CD14-positive monocyte (primary cell): ENCODE measurements around the gene IFT27. TPM values are rescaled to one million over a fixed set of nuclear protein-coding genes. Genes with fewer than 3 reads are reported as not detected.

Experiments
- DNase-seq, 3 donors: peaks; one replicate each; pipeline ENCODE4 v3.0.0-alpha.2; 2011 to 2022
- H2AFZ ChIP-seq: 2 replicates; pipeline ENCODE4 v1.6.0; 2012; ENCODE audit warnings: mild to moderate bottlenecking, low read depth, low read length, inconsistent platforms; ENCODE audit not compliant: insufficient read depth, poor library complexity, severe bottlenecking
- H3K27ac ChIP-seq, 2 donors: 1 replicate in 1 of 2; 2 replicates in 1 of 2; pipeline ENCODE4 v1.5.1; 2012 to 2013; ENCODE audit warnings: low read length in 2 of 2, control low read depth in 1 of 2, inconsistent platforms in 1 of 2, low read depth in 1 of 2, mild to moderate bottlenecking in 1 of 2
- H3K27me3 ChIP-seq, 2 donors: one replicate each; pipeline versions ENCODE4 v1.6.0 to v1.6.1; 2011 to 2013; ENCODE audit warnings: low read length in 2 of 2; ENCODE audit not compliant: control insufficient read depth in 2 of 2, insufficient read depth in 2 of 2
- H3K36me3 ChIP-seq, 2 donors: replicated peaks in 1 of 2; 1 replicate in 1 of 2; 2 replicates in 1 of 2; pipeline versions ENCODE4 v1.5.1 to v1.6.1; 2012 to 2013; ENCODE audit warnings: low read length in 2 of 2, control low read depth in 1 of 2, inconsistent platforms in 1 of 2, mild to moderate bottlenecking in 1 of 2; ENCODE audit not compliant: insufficient read depth in 2 of 2, control insufficient read depth in 1 of 2
- H3K4me1 ChIP-seq, 2 donors: 1 replicate in 1 of 2; 2 replicates in 1 of 2; pipeline versions ENCODE4 v1.5.1 to v1.6.1; 2012 to 2013; ENCODE audit warnings: low read length in 2 of 2, control low read depth in 1 of 2, inconsistent platforms in 1 of 2, mild to moderate bottlenecking in 1 of 2, moderate library complexity in 1 of 2; ENCODE audit not compliant: insufficient read depth in 2 of 2, control insufficient read depth in 1 of 2
- H3K4me2 ChIP-seq: replicated peaks from 2 replicates; pipeline ENCODE3; 2012; ENCODE audit warnings: low read length, moderate library complexity, mild to moderate bottlenecking; ENCODE audit not compliant: poor library complexity, severe bottlenecking; ENCODE audit errors: extremely low read depth
- H3K4me3 ChIP-seq, 3 experiments: fragments of 200-600 bp in 1 of 3; sonication (generic) in 1 of 3; replicated peaks in 1 of 3; 1 replicate in 2 of 3; 2 replicates in 1 of 3; pipeline ENCODE4 v1.5.1; 2011 to 2013; ENCODE audit warnings: low read length in 3 of 3, mild to moderate bottlenecking in 3 of 3, control low read depth in 2 of 3, low read depth in 2 of 3, inconsistent platforms in 1 of 3, moderate library complexity in 1 of 3
- H3K79me2 ChIP-seq: 2 replicates; pipeline ENCODE4 v1.6.0; 2012; ENCODE audit warnings: mild to moderate bottlenecking, control low read depth, inconsistent platforms, low read length, moderate library complexity; ENCODE audit not compliant: insufficient read depth
- H3K9ac ChIP-seq: 2 replicates; pipeline ENCODE4 v1.6.0; 2017; ENCODE audit warnings: low read length, mild to moderate bottlenecking; ENCODE audit not compliant: insufficient read depth, poor library complexity, severe bottlenecking
- H3K9me3 ChIP-seq, 2 donors: replicated peaks in 1 of 2; 1 replicate in 1 of 2; 2 replicates in 1 of 2; pipeline versions ENCODE4 v1.5.1 to v1.6.1; 2012 to 2013; ENCODE audit warnings: low read length in 2 of 2, control low read depth in 1 of 2; ENCODE audit not compliant: control insufficient read depth in 1 of 2, insufficient read depth in 1 of 2
- H4K20me1 ChIP-seq: 2 replicates; pipeline ENCODE4 v1.6.0; 2012; ENCODE audit warnings: mild to moderate bottlenecking, low read length, control low read depth, moderate library complexity; ENCODE audit not compliant: insufficient read depth
- H3K27ac Mint-ChIP-seq, 7 donors: one replicate each; pipeline ENCODE4 v1.8.0; 2020; ENCODE audit warnings: mild to moderate bottlenecking in 7 of 7, mixed read lengths in 7 of 7, moderate library complexity in 6 of 7, inconsistent platforms in 2 of 7
- H3K27me3 Mint-ChIP-seq, 3 donors: one replicate each; pipeline ENCODE4 v1.8.0; 2021 to 2022; ENCODE audit warnings: low read depth in 3 of 3, mild to moderate bottlenecking in 3 of 3, mixed read lengths in 3 of 3, moderate library complexity in 3 of 3, inconsistent platforms in 1 of 3
- H3K36me3 Mint-ChIP-seq, 2 donors: one replicate each; pipeline ENCODE4 v1.8.0; 2020; ENCODE audit warnings: mixed read lengths in 2 of 2, inconsistent platforms in 1 of 2, mild to moderate bottlenecking in 1 of 2
- H3K4me1 Mint-ChIP-seq: one replicate; pipeline ENCODE4 v1.8.0; 2020; ENCODE audit warnings: mild to moderate bottlenecking, mixed read lengths
- H3K4me3 Mint-ChIP-seq, 2 donors: one replicate each; pipeline ENCODE4 v1.8.0; 2020; ENCODE audit warnings: mild to moderate bottlenecking in 2 of 2, mixed read lengths in 2 of 2, moderate library complexity in 1 of 2
- H3K9me3 Mint-ChIP-seq, 7 donors: one replicate each; pipeline ENCODE4 v1.8.0; 2020 to 2022; ENCODE audit warnings: mixed read lengths in 7 of 7, mild to moderate bottlenecking in 6 of 7, moderate library complexity in 6 of 7, inconsistent platforms in 2 of 7
- WGBS: methylation state at CpG from one replicate; pipeline ENCODE4 v1.1.5; 2013; ENCODE audit warnings: missing lambda C conversion rate; ENCODE audit not compliant: insufficient coverage; 5-methylcytosine and 5-hydroxymethylcytosine counted together
- intact Hi-C, 2 donors: fragments of 100-400 bp; cut with micrococcal nuclease; formaldehyde crosslinking; loops; one replicate each; pipeline versions ENCODE4 v1.15.0 to v1.15.1; 2023
- polyA plus RNA-seq, 3 donors: library from polyadenylated mRNA; depleted of rRNA in 1 of 3; unstranded in 2 of 3; stranded (reverse) in 1 of 3; fragments of 300-500 nt in 2 of 3; fragments of >200 nt in 1 of 3; fragmentation: Illumina TruSeq in 2 of 3; gene quantifications; 1 replicate in 2 of 3; 2 replicates in 1 of 3; pipeline ENCODE4 v1.2.3, GENCODE V29; 2012 to 2021
- TF ChIP-seq, protein P1 (sequence below): fragments of 200-600 bp; IDR thresholded peaks from one replicate; pipeline ENCODE4 v1.8.0; 2022; ENCODE audit warnings: antibody characterized with exemption, mild to moderate bottlenecking

The IFT27 gene
- polyA plus RNA-seq, 3 donors: 12.5 to 16.9 (median 14.6) TPM

DNA sequence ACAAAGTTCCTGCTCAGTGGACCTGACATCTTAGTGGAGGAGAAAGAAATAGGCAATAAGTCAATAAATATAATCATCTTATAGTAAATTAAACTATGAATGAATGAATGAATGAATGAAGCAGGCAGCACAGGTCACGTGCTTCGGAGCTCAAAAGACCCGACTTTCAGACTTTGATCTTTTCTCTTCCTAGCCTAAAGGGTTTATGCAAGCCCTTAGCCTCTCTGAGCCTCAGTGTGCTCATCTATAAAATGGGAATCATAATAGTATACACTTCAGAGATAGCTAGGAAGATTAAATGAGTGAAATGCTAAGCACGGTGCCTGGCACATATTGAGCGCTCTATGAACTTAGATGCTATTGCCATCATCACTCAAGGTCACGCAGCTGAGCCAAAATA is 33.4 kb upstream of the IFT27 start:
- DNase-seq: no peak
- Histone ChIP-seq H3K4me2 (no peak overlapping the region), H3K4me1 (peaks cover 9% of the 10 kb centered on the region in 2 donors), H2AFZ (no peak overlapping the region), H3K36me3 (no peaks in the 10 kb centered on the region), H3K4me3 (no peak overlapping the region), H3K27ac (no peak overlapping the region), H3K9me3 (no peaks in the 10 kb centered on the region), H3K9ac (no peak overlapping the region), H3K79me2 (no peaks in the 10 kb centered on the region), H4K20me1 (no peaks in the 10 kb centered on the region), H3K27me3 (peaks cover 5 to 28% of the 10 kb centered on the region in 2 donors)
- Mint-ChIP-seq H3K36me3 (no peaks in the 10 kb centered on the region), H3K4me3 (no peak overlapping the region), H3K27me3 (peaks cover 34 to 47% (median 40%) of the 10 kb centered on the region in 3 donors), H3K9me3 (no peaks in the 10 kb centered on the region), H3K27ac (no peak overlapping the region), H3K4me1 (peaks cover 8% of the 10 kb centered on the region)
- no CpG with 5 or more reads among the region's 6 CpGs for WGBS
- TF ChIP-seq, protein P1, sequence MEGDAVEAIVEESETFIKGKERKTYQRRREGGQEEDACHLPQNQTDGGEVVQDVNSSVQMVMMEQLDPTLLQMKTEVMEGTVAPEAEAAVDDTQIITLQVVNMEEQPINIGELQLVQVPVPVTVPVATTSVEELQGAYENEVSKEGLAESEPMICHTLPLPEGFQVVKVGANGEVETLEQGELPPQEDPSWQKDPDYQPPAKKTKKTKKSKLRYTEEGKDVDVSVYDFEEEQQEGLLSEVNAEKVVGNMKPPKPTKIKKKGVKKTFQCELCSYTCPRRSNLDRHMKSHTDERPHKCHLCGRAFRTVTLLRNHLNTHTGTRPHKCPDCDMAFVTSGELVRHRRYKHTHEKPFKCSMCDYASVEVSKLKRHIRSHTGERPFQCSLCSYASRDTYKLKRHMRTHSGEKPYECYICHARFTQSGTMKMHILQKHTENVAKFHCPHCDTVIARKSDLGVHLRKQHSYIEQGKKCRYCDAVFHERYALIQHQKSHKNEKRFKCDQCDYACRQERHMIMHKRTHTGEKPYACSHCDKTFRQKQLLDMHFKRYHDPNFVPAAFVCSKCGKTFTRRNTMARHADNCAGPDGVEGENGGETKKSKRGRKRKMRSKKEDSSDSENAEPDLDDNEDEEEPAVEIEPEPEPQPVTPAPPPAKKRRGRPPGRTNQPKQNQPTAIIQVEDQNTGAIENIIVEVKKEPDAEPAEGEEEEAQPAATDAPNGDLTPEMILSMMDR: no peak
- intact Hi-C loops: no loop called here

DNA sequence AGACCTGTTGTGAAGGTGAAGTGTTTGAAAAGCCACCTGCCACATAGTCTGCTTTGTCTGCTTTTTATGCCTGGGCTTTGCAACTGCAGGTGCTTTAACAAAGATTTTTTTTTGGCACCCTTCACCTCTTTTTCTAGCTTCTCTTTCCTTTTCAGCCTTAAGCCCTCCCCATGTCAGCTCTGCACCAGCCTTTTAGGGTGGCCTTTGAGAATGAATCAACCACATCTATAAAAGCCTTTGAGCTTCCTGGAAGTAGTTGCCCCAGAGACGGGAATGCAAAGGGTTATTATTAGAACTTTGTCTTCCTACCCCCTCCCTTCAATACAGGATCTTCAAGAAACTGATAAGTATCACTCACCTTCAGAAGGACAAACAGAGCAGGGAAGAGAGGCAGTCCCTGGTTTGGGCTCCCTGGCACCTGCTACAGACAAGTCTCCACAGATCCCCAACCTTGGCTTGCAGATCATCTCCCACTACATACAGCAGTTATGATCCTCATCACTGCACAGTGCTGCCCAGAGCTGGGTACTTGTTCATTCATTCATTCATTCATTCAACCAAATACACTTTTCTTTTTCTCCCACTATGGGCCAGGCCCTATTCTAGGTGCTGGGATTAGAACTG is 32.9 kb upstream of the IFT27 start:
- Histone ChIP-seq H3K9ac (no peak overlapping the region), H3K9me3 (no peaks in the 10 kb centered on the region), H3K36me3 (no peaks in the 10 kb centered on the region), H3K27me3 (peaks cover 3 to 26% of the 10 kb centered on the region in 2 donors), H3K4me2 (no peak overlapping the region), H3K79me2 (no peaks in the 10 kb centered on the region), H3K27ac (no peak overlapping the region), H4K20me1 (no peaks in the 10 kb centered on the region), H3K4me3 (no peak overlapping the region), H3K4me1 (peaks cover 9% of the 10 kb centered on the region in 2 donors), H2AFZ (no peak overlapping the region)
- H3K27ac Mint-ChIP-seq: peak overlapping the region in 1 of 7 donors; percentile 21
- H3K27me3 Mint-ChIP-seq: peaks cover 34 to 45% (median 37%) of the 10 kb centered on the region in 3 donors
- intact Hi-C loops: no loop called here
- no peaks in the 10 kb centered on the region for H3K9me3 Mint-ChIP-seq
- TF ChIP-seq, protein P1: no peak
- H3K4me1 Mint-ChIP-seq: peaks cover 8% of the 10 kb centered on the region
- WGBS: no CpG with 5 or more reads among the region's 1 CpG
- H3K36me3 Mint-ChIP-seq: no peaks in the 10 kb centered on the region
- no peak for DNase-seq
- no peak overlapping the region for H3K4me3 Mint-ChIP-seq
